Measurements from ENCODE around the gene HOXA4.

Gene HOXA4

GRCh38 chr7:27147199-27148030 is 16.9 kb upstream of the HOXA4 start, which contains the start of gene HOXA6:
Gene HOXA6, minus strand, starts transcription at chr7:27147774. Its CDS starts 25 bp downstream, at chr7:27147749.
- no peak for DNase-seq (ENCODE audit: low read depth)

- DNase-seq (ENCODE audit: low read depth) = no peak
Observed at GRCh38 chr7:27146491-27147198, 16.1 kb upstream of the HOXA4 start.

DNA sequence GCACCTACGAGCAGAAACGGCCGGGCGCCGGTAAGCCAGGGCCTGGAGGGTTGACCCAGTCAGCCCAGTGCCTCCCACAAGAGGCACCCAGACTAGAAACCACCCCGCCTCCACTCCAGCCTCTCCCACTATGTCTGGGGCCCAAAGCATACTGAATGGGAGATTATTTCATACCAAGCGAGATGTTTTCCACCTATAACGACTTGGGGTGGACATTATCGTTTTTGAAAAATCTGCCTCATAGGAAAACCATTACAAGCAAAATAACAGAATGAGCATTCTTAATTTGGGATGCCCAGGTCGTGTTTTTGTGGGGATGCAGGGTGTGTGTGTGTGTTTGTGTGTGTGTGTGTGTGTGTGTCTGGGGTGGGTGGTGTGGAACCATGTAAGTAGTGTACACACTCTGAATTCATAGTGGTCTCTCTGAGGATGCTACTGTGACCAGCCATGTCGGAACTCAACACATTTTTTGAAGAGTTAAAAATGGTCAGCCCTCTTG is 15.4 kb upstream of the HOXA4 start:
- DNase-seq (ENCODE audit: low read depth) = no peak

DNA sequence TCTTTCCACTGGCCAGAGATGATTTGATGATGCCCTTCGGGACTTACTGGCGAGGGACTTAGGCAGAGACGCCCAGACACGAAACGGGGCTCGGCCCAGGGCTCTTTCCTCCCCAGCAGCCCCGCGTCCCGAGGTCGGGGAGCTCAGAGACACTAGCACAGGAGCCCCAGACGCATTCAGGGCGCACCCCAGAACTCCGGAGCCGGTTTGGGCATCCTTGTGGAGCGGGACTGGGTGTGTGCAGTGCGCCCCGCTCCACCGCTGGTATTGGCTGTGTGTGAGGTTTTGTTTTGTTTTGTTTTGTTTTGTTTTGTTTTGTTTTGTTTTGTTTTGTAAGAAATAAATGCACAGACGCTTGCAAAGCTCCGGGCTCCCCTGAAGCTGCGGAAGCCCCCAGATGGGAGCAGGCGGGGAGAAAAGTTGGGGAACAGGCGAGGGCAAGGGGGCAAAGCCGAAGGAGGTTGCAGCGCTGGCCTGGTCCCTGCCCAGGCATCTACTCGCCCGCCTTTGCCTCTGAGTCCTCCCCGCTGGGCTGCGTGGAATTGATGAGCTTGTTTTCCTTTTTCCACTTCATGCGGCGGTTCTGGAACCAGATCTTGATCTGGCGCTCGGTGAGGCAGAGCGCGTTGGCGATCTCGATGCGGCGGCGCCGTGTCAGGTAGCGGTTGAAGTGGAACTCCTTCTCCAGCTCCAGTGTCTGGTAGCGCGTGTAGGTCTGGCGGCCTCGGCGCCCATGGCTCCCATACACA is 14.8 kb upstream of the HOXA4 start:
- DNase-seq (ENCODE audit: low read depth) = no peak

DNA sequence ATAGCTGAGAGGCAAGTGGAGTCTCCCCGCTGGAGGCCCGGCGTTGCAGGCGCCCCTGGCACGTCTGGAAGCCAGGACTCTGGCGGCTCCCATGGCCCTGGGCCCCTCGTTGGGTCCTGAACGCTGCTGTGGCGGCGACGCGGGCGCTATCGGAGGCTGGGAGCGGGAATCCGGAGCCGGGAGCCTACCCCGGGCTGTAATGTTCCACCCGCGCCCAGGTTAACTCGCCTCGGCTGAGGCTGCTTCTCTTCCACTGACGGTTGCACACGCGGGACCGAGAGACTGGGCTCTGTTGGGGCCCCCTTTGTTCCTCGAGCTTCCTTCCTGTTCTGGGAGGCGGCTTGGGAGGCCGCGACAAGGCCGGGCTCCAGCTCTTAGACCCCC is 14.2 kb upstream of the HOXA4 start:
- DNase-seq (ENCODE audit: low read depth) = no peak

GRCh38 chr7:27143950-27144780 is 13.6 kb upstream of the HOXA4 start:
- DNase-seq (ENCODE audit: low read depth) = no peak

GRCh38 chr7:27143023-27143949 is 12.7 kb upstream of the HOXA4 start, which contains the start of gene HOXA5:
Gene HOXA5, minus strand, starts transcription at chr7:27143681. Its CDS starts 74 bp downstream, at chr7:27143607.
- no peak for DNase-seq (ENCODE audit: low read depth)

- DNase-seq (ENCODE audit: low read depth) = no peak
Observed at GRCh38 chr7:27142580-27143022, 12.0 kb upstream of the HOXA4 start.

- no peak for DNase-seq (ENCODE audit: low read depth)
Observed at GRCh38 chr7:27141923-27142579, 11.5 kb upstream of the HOXA4 start.

GRCh38 chr7:27141137-27141922 is 10.8 kb upstream of the HOXA4 start:
- no peak for DNase-seq (ENCODE audit: low read depth)

DNA sequence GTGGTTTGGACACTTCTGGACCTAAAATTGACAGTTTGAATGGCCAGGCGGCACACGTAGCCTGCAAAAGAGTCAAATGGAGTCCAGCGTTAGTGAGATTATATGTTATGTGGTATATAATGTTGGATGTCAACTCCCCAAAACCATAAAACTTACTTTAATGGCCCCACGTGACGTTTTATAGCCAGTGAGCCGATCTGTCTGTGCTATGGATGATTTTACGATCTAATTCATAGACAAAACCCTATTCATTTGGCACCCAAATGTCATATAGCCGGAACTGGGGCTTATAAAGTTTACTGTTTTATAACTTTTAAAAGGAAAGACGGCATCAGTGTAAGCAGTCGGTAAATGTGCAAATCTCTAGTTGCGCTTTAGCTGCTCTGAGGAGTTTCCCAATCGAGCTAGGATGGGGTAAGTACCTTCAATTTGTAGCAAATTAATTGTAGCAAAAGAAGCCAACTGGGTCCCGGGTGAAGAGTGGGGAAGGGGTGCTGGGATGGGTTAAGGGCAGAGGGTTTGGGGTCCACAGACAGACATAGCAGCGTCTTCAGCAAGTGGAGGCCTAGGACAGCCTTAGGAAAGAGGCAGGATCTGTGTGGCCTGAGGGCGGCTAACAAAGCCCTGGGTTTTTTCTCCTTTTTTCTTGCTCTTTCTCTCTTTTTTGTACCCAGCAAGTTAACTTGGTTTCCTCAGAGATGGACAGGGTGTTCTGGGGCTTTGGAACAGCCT is 9.7 kb upstream of the HOXA4 start:
- no peak for DNase-seq (ENCODE audit: low read depth)

DNA sequence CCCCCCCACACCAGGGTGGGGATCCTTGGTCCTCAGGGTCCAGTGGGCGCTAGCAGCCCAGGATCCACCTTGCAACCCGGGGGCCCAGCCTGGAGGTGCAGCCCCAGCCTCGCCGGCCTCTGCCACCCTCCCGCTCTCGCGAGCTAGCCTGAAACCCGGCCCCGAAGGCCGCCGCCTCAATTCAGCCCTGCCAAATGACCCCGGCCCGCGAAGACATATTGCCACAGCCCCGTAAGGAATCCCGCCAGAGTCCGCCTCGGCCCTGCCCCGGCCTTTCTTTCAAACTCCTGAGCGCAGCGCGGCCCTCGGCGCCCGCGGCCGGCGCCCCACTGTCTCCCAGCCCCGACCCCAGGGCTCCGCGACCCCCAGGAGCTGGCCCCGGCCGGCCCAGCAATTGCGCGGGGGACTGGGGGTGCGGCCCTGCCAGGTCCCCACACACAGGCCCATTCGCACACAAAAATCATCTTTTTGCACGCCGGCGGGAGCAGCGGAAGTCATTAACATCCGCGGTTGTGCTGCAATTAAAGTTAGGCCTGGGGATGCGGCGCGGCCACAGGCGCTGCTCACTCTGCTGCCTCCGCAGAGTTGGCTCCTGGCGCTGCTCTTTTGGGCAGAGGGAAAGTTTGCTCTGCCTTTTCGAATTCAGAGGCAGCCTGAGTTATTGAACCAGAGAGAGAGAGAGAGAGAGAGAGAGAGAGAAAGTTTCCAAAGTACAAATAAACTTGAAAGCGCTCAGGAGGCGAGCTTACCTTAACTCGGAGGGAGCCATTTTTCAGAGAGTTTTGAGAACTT is 9.0 kb upstream of the HOXA4 start:
- DNase-seq (ENCODE audit: low read depth) = no peak

GRCh38 chr7:27138985-27139333 is 8.4 kb upstream of the HOXA4 start:
- DNase-seq (ENCODE audit: low read depth) = no peak

DNA sequence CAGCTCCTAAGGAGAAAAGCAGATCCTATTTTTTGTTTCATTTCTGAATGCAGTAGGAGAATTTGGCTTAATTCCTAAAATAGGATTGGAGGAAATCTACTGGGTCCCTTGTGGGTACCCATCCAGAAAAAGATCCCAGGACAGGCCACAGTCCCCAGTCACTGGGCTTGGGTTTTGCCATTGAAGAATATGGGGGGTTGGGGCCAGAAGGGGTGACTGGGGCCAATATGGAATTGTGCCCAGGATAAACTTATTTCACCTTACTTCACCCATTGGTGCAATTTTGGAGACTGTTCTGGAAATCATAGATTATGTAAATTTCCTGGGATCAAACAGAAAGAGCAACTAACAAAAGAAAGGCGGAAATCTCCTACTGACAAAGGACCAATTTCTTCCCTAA is 7.9 kb upstream of the HOXA4 start:
- no peak for DNase-seq (ENCODE audit: low read depth)

DNA sequence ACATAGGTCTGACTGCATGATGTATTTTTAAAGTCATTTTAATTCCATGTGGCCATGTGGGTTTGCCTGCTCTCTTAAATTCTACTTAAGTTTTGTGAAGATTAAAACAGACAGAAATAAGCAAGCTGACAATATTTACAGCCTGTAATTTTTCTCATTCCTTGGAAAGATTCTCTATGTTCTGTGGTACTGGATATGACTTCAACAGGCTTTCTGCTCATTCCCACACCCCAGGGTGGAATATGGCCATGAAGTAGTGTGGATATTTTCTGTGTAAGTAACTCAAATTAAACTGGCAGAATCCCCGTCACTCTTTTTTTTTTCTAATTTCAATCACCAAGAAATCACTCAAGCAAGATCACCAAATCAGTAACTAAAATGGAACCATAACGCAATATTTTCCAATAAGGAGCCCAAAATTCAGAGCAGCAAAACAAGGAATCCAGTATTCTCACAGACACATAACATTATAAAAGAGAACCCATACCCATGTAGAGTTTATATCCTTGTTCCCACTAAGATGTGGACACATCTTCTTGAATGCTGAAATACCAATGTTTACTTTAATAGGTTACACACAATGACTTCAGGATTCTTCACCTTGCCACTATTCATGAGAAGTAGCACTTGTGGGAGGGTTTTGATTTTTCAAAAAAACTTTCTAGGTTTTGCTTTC is 7.2 kb upstream of the HOXA4 start:
- DNase-seq (ENCODE audit: low read depth) = no peak

GRCh38 chr7:27134392-27134791 is 3.8 kb upstream of the HOXA4 start:
- no peak for DNase-seq (ENCODE audit: low read depth)
